ENCODE results near the gene RHEX. TPM values are rescaled to one million over a fixed set of nuclear protein-coding genes. Genes with fewer than 3 reads are reported as not detected.

Gene RHEX
- total RNA-seq, 1 donor from 2014 or later: not detected

- Mint-ChIP-seq H3K36me3 (ENCODE audit: low read depth) (no peaks in the 10 kb centered on the region), H3K4me1 (ENCODE audit: low read depth) (peaks cover 3% of the 10 kb centered on the region), H3K4me3 (ENCODE audit: unreplicated experiment) (no peak overlapping the region), H3K27ac (ENCODE audit: unreplicated experiment) (no peak overlapping the region), H3K9me3 (ENCODE audit: low read depth) (no peaks in the 10 kb centered on the region), H3K27me3 (ENCODE audit: low read depth) (peaks cover 34% of the 10 kb centered on the region)
- TF ChIP-seq CTCF (IDR thresholded peaks at IDR 0.05): no peak
- DNase-seq (ENCODE audit: low spot score): no peak
Measured at GRCh38 chr1:206103979-206104378, 51.0 kb downstream of the RHEX start.

- Mint-ChIP-seq H3K9me3 (ENCODE audit: low read depth) (no peaks in the 10 kb centered on the region), H3K27me3 (ENCODE audit: low read depth) (peaks cover 23% of the 10 kb centered on the region), H3K36me3 (ENCODE audit: low read depth) (no peaks in the 10 kb centered on the region), H3K4me1 (ENCODE audit: low read depth) (peaks cover 3% of the 10 kb centered on the region), H3K4me3 (ENCODE audit: unreplicated experiment) (no peak overlapping the region), H3K27ac (ENCODE audit: unreplicated experiment) (no peak overlapping the region)
- DNase-seq (ENCODE audit: low spot score): no peak
- no peak for TF ChIP-seq CTCF (IDR thresholded peaks at IDR 0.05)
Measured at GRCh38 chr1:206105464-206105995, 52.6 kb downstream of the RHEX start.

GRCh38 chr1:206106328-206107167 lies 53.6 kb downstream of the RHEX start:
- peak overlapping the region; percentile 63 for H3K27ac Mint-ChIP-seq (ENCODE audit: unreplicated experiment)
- no peak overlapping the region for H3K4me3 Mint-ChIP-seq (ENCODE audit: unreplicated experiment)
- no peaks in the 10 kb centered on the region for H3K36me3 Mint-ChIP-seq (ENCODE audit: low read depth)
- no peaks in the 10 kb centered on the region for H3K9me3 Mint-ChIP-seq (ENCODE audit: low read depth)
- H3K27me3 Mint-ChIP-seq (ENCODE audit: low read depth): peaks cover 14% of the 10 kb centered on the region
- DNase-seq (ENCODE audit: low spot score): no peak
- H3K4me1 Mint-ChIP-seq (ENCODE audit: low read depth): peaks cover 3% of the 10 kb centered on the region
- TF ChIP-seq CTCF (IDR thresholded peaks at IDR 0.05): peak; percentile 96

GRCh38 chr1:206107168-206107544 lies 54.2 kb downstream of the RHEX start:
- peaks cover 3% of the 10 kb centered on the region for H3K4me1 Mint-ChIP-seq (ENCODE audit: low read depth)
- no peaks in the 10 kb centered on the region for H3K9me3 Mint-ChIP-seq (ENCODE audit: low read depth)
- no peak for TF ChIP-seq CTCF (IDR thresholded peaks at IDR 0.05)

GRCh38 chr1:206108635-206109034 lies 55.7 kb downstream of the RHEX start:
- H3K36me3 Mint-ChIP-seq (ENCODE audit: low read depth): no peaks in the 10 kb centered on the region
- H3K27me3 Mint-ChIP-seq (ENCODE audit: low read depth): peaks cover 4% of the 10 kb centered on the region
- H3K27ac Mint-ChIP-seq (ENCODE audit: unreplicated experiment): no peak overlapping the region
- TF ChIP-seq CTCF (IDR thresholded peaks at IDR 0.05): no peak
- H3K9me3 Mint-ChIP-seq (ENCODE audit: low read depth): no peaks in the 10 kb centered on the region
- H3K4me3 Mint-ChIP-seq (ENCODE audit: unreplicated experiment): no peak overlapping the region
- peaks cover 3% of the 10 kb centered on the region for H3K4me1 Mint-ChIP-seq (ENCODE audit: low read depth)
- no peak for DNase-seq (ENCODE audit: low spot score)

More at GRCh38 chr1:206107168-206107544, 54.2 kb downstream of the RHEX start:
- no peak overlapping the region for H3K4me3 Mint-ChIP-seq (ENCODE audit: unreplicated experiment)
- H3K27me3 Mint-ChIP-seq (ENCODE audit: low read depth): peaks cover 10% of the 10 kb centered on the region
- no peak for DNase-seq (ENCODE audit: low spot score)
- no peaks in the 10 kb centered on the region for H3K36me3 Mint-ChIP-seq (ENCODE audit: low read depth)
- H3K27ac Mint-ChIP-seq (ENCODE audit: unreplicated experiment): no peak overlapping the region

Data from chondrocyte (in vitro differentiated cells).